ENCODE results near the gene RASL10B.

Gene RASL10B

DNA sequence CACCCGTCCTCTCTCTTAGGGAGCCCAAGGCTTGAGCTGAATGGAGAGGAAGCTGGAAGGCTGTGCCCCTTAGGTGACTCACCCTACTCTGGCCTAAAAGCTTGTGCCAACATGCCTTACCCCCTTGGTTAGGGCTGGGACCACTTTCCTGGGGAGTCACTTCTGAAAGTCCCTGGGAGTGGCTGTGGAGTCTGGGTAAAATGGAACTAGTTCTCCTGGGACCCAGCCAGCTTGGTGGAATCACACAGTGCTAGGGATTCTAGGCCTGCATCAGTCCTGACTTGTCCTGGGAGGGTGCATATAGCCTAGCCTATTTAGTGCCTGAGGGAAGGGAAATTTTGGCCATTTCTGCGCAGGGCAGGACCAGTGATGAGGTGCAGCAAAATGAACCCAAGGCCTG lies 53.5 kb downstream of the RASL10B start:
- peaks cover 39% of the 10 kb centered on the region for H3K27me3 Mint-ChIP-seq
- no peaks in the 10 kb centered on the region for H3K9me3 Mint-ChIP-seq
- H3K4me3 Mint-ChIP-seq, result no peak overlapping the region
- H3K36me3 Mint-ChIP-seq, result no peaks in the 10 kb centered on the region
- no peaks in the 10 kb centered on the region for H3K4me1 Mint-ChIP-seq
- ATAC-seq, result no peak
- no peak overlapping the region for H3K27ac Mint-ChIP-seq

DNA sequence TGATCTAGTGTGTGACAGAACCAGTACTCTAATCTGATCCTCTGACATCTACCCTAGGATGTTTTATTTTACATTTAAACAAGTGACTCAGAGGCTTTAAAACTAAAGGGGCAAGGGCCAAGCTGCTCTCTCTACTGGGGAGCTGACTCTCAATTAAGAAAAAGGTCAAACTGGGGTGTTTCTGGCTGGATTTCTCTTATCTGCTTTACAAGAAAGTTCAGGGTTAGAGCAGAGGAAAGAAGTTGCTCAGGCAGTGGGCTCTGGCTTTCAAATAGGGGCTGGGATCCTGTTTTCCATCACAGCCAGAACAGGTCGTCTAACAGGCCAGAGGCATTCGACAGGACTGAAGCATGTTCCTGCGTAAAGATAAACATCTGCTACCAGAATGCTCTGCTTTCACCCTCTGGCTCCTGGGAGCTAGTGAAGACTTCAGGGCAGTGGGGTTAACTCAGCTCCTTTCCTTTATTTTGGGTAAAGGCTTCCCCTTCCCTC lies 55.5 kb downstream of the RASL10B start:
- Mint-ChIP-seq H3K36me3 (no peaks in the 10 kb centered on the region), H3K27ac (no peak overlapping the region), H3K27me3 (peaks cover 38% of the 10 kb centered on the region), H3K4me3 (no peak overlapping the region), H3K9me3 (no peaks in the 10 kb centered on the region), H3K4me1 (no peaks in the 10 kb centered on the region)
- no peak for ATAC-seq

DNA sequence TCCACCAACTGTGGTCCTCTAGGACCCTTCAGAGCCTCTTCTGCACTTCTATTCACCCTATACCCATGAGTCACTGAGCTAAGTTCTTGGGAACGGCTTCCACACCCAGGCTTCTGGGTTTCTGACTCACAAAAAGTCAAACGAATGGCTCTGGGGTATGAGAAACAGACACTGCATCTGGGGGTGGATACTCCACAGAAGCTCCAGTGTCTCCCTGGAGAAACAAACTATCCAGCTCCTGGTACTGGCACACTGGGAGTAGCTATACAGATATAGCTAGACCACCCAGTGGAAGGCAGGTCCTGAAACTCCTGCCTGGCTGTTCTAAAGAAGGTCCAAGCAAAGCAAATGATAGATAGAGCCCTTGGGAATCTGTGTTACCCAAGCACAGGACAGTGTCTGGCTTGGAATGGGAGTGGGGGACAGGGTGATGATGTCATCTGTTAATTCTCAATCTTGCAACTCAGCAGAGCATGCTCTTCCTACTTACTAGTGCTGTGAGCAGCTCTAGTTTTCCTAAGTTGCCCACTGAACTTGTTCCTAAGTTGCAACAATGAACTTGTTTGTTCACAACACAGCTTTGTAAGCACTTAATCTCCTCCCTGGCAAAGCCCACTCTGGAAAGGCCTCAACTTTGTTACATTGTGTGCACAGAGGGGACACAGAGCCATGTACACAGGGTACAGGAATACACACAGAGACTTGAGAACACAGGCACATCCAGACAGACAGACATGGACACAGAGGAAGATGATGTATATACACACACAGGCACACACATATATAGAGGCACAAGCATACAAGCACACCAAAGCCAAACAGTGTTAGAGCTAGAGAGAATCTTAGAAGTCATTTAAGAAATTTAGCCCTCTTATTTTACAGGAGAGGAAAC lies 57.3 kb downstream of the RASL10B start:
- no peak overlapping the region for H3K27ac Mint-ChIP-seq
- H3K27me3 Mint-ChIP-seq, result peaks cover 50% of the 10 kb centered on the region
- H3K4me1 Mint-ChIP-seq, result no peaks in the 10 kb centered on the region
- no peaks in the 10 kb centered on the region for H3K9me3 Mint-ChIP-seq
- H3K4me3 Mint-ChIP-seq, result no peak overlapping the region
- H3K36me3 Mint-ChIP-seq, result no peaks in the 10 kb centered on the region
- ATAC-seq, result no peak

DNA sequence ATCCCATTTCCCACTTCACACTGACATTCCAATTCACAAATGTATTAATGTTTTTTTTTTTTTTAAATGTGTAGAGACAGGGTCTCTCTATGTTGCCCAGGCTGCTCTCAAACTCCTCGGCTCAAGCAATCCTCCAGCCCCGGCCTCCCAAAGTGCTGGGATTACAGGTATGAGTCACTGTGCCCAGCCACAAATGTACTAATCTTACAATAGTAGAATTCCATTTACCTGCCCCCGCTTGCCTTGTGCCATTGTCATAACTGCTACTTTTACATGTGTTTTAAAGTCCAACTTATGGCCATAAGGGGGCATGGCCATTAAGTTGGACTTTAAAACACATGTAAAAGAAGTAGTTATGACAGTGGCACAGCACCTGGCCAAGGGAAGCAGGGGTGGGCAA lies 59.4 kb downstream of the RASL10B start:
- H3K4me3 Mint-ChIP-seq, result no peak overlapping the region
- H3K9me3 Mint-ChIP-seq, result no peaks in the 10 kb centered on the region
- H3K36me3 Mint-ChIP-seq, result no peaks in the 10 kb centered on the region
- H3K27me3 Mint-ChIP-seq, result peaks cover 68% of the 10 kb centered on the region
- H3K27ac Mint-ChIP-seq, result no peak overlapping the region
- peaks cover 12% of the 10 kb centered on the region for H3K4me1 Mint-ChIP-seq
- no peak for ATAC-seq

- no peak overlapping the region for H3K4me3 Mint-ChIP-seq
- peaks cover 71% of the 10 kb centered on the region for H3K27me3 Mint-ChIP-seq
- H3K4me1 Mint-ChIP-seq, result peaks cover 14% of the 10 kb centered on the region
- no peak for ATAC-seq
- H3K9me3 Mint-ChIP-seq, result no peaks in the 10 kb centered on the region
- H3K27ac Mint-ChIP-seq, result no peak overlapping the region
- H3K36me3 Mint-ChIP-seq, result no peaks in the 10 kb centered on the region
Observed at GRCh38 chr17:35791681-35792350, 60.4 kb downstream of the RASL10B start.
